ENCODE data around the gene C16orf96.

The C16orf96 gene

DNA sequence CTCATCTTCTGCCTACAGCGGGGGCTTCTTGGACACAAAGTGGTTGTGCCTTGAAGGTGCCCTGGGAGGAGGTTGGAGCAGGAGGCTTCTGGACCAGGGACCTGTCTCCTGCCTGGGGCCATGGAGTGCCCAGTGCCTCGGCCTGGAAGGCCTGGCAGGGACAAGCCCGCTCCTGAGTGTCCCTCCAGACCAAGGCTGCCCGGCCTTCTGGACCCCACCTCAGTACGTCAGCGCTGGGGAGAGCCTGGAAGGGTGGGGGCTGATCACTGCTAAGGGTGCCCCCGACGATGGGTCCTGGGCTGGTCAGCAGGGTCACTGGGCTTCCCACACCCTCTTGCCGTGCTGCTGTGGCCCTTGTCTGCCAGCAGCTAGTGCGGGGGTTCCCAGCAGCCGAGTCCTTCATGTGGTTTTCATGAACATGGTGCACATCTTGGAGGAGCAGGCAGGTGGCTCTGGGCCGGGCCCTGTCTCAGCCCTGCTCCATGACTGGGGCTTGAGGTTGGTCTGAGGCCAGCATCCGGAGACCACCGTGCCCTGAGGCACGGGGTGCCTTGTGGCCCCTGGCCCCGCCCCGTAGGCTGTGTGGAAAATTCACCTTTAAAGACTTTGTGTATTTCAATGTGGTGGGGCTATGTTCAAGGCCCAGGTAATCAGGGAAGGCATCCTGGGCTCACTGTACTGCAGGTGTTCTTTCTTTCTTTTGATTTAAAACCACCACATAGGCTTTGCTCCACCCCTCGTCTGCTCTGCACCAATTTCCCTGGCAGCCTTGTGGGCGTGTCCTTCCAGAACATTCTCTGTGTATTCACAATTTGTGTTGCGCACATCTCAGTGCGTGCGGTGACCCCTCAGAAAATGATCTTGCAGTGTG, 90.9 kb downstream of the C16orf96 start:
- no peak for DNase-seq (ENCODE audit: low read depth)

DNA sequence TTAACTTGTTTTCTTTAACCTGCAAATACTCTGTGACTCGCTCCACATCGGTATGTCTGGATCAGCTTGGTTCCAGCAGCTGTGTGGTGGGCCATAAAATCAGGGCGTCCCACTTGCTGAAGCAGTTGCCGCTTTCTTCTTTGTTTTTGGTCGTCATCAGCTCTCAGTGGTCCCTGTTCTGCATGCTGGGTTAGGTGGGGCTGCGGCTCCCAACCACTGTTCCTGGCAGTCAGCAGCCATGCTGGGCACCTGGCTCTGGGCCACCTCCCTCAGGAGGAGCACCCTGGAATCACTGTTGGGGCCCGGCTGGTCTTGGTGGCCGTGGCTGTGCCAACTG, 91.5 kb downstream of the C16orf96 start:
- DNase-seq (ENCODE audit: low read depth): no peak

DNA sequence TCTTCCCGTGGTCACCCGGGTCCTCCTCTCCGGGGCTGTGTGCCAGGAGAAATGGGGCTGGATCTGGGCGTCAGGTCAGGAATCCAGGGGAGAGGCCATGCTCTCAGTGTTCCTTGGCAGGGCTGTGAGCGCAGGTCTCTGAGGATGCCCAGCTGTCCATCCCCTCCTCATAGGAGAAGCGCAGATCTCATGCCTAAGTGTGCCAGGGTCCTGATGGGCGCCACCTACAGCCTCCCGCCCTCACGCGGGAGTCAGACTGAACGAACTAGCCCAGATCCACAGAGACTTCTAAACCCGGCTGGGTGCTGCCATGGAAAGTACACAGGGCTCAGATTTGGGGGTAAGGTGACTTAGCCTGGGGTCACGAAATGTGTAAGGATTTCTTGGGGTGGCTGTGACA, 92.8 kb downstream of the C16orf96 start:
- DNase-seq (ENCODE audit: low read depth): no peak

DNA sequence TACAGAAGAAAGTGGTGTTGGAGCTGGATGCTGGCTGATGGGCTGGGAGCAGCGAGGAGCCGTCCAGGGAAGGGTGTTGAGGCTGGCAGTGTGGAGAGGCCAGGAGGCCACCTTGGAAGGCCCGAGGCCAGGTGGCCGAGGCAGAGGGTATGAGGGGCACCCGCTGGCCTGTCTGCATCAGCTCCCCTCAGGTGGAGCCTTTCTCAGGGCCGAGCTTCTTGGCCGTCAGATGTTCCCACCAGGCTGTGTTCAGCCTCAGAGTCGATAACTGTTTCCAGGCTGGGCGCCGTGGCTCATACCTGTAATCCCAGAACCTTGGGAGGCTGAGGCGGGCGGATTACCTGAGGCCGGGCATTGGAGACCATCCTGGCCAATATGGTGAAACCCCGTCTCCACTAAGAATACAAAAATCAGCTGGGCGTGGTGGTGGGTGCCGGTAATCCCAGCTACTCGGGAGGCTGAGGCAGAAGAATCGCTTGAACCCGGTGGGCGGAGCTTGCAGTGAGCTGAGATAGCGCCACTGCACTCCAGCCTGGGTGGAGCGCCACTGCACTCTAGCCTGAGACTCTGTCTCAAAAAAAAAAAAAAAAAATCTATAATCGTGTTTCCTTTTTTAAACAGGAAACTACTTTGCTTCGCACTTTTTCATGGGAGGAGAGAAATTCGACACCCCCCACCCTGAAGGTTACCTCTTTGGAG, 93.8 kb downstream of the C16orf96 start:
- DNase-seq (ENCODE audit: low read depth): no peak
